Suprapubic skin (tissue), 3 donors: Measurements from ENCODE around the gene MARCO.

Experiments used
- POLR2AphosphoS5 ChIP-seq, 3 donors: sonication (generic); formaldehyde crosslinking; IDR thresholded peaks; one replicate each; pipeline ENCODE4 v1.6.1; 2017; ENCODE audit warnings: antibody characterized with exemption in 3 of 3
- TF ChIP-seq, protein P1 (sequence below), 2 donors: fragments of 200-600 bp in 1 of 2; fragments of 450-650 bp in 1 of 2; sonication (generic) in 1 of 2; IDR thresholded peaks; one replicate each; pipeline ENCODE4 v1.5.1; 2016 to 2019; ENCODE audit warnings: antibody characterized with exemption in 2 of 2, mild to moderate bottlenecking in 1 of 2, moderate library complexity in 1 of 2

DNA sequence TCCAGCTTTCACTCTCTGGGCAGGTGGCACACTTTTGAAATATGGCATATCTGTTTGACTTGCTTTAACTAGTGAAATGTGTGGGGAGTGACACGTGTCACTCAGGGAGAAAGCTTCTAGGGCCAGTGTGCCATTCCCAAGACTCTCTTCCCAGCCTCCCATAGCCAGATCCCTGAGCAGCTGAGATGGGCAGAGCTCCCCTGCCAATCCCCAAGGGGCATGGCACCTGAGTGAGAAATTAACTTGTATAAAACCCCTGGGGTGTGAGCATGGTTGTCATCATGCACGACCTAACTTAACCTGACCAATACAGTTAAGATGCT is 39.0 kb upstream of the MARCO start:
- TF ChIP-seq, protein P1, sequence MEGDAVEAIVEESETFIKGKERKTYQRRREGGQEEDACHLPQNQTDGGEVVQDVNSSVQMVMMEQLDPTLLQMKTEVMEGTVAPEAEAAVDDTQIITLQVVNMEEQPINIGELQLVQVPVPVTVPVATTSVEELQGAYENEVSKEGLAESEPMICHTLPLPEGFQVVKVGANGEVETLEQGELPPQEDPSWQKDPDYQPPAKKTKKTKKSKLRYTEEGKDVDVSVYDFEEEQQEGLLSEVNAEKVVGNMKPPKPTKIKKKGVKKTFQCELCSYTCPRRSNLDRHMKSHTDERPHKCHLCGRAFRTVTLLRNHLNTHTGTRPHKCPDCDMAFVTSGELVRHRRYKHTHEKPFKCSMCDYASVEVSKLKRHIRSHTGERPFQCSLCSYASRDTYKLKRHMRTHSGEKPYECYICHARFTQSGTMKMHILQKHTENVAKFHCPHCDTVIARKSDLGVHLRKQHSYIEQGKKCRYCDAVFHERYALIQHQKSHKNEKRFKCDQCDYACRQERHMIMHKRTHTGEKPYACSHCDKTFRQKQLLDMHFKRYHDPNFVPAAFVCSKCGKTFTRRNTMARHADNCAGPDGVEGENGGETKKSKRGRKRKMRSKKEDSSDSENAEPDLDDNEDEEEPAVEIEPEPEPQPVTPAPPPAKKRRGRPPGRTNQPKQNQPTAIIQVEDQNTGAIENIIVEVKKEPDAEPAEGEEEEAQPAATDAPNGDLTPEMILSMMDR (IDR thresholded peaks at IDR 0.05) = no peak
- no peak for TF ChIP-seq POLR2AphosphoS5 (IDR thresholded peaks at IDR 0.05)
